MM.1S (cell line): ENCODE measurements around the gene LRG1.

Experiments
- DNase-seq: peaks from one replicate; pipeline ENCODE4 v3.0.0-alpha.2; 2015
- H2AFZ ChIP-seq: fragments of 300-600 bp; sonication (generic); 2 replicates; pipeline ENCODE4 v1.6.0; 2016; ENCODE audit warnings: antibody characterized with exemption, low read length
- H3F3A ChIP-seq: fragments of 300-600 bp; sonication (generic); 2 replicates; pipeline ENCODE4 v1.6.1; 2016; ENCODE audit warnings: mild to moderate bottlenecking, antibody characterized with exemption, low read length, moderate library complexity, mixed read lengths; ENCODE audit not compliant: insufficient read depth
- H3K27ac ChIP-seq: fragments of 300-600 bp; sonication (generic); 2 replicates; pipeline ENCODE4 v1.5.1; 2016; ENCODE audit warnings: mild to moderate bottlenecking, low read length
- H3K27me3 ChIP-seq: fragments of 300-600 bp; sonication (generic); replicated peaks from 2 replicates; pipeline ENCODE4 v1.6.0; 2016; ENCODE audit warnings: low read length; ENCODE audit not compliant: insufficient read depth
- H3K36me3 ChIP-seq: fragments of 300-600 bp; sonication (generic); replicated peaks from 2 replicates; pipeline ENCODE4 v1.6.1; 2016; ENCODE audit warnings: mild to moderate bottlenecking, low read length, mixed read lengths; ENCODE audit not compliant: insufficient read depth
- H3K4me1 ChIP-seq: fragments of 300-600 bp; sonication (generic); 2 replicates; pipeline ENCODE4 v1.6.1; 2016; ENCODE audit warnings: low read length, mixed read lengths
- H3K4me2 ChIP-seq: fragments of 300-600 bp; sonication (generic); 2 replicates; pipeline ENCODE4 v1.6.0; 2016; ENCODE audit warnings: low read depth, low read length
- H3K4me3 ChIP-seq: fragments of 300-600 bp; sonication (generic); 2 replicates; pipeline ENCODE4 v1.5.1; 2016; ENCODE audit warnings: low read length, mixed read lengths
- H3K79me2 ChIP-seq: fragments of 300-600 bp; sonication (generic); 2 replicates; pipeline ENCODE4 v1.6.1; 2016; ENCODE audit warnings: mixed run types, low read length, mixed read lengths
- H3K9ac ChIP-seq: fragments of 300-600 bp; sonication (generic); 2 replicates; pipeline ENCODE4 v1.6.1; 2016; ENCODE audit warnings: low read length, mixed read lengths
- H3K9me2 ChIP-seq: fragments of 300-600 bp; sonication (generic); replicated peaks from 2 replicates; pipeline ENCODE4 v1.6.1; 2016; ENCODE audit warnings: mild to moderate bottlenecking, low read length, mixed read lengths; ENCODE audit not compliant: insufficient read depth
- H3K9me3 ChIP-seq: fragments of 300-600 bp; sonication (generic); replicated peaks from 2 replicates; pipeline ENCODE4 v1.6.1; 2016; ENCODE audit warnings: mild to moderate bottlenecking, low read length, mixed read lengths; ENCODE audit not compliant: insufficient read depth
- H4K20me1 ChIP-seq: fragments of 300-600 bp; sonication (generic); 2 replicates; pipeline ENCODE4 v1.6.1; 2016; ENCODE audit warnings: mild to moderate bottlenecking, low read length, moderate library complexity, mixed read lengths; ENCODE audit not compliant: insufficient read depth
- EZH2 ChIP-seq: fragments of 300-600 bp; sonication (generic); optimal IDR thresholded peaks from 2 replicates; pipeline ENCODE3; 2017; ENCODE audit warnings: low read depth, mild to moderate bottlenecking, antibody characterized with exemption, low read length, mixed read lengths
- EZH2phosphoT487 ChIP-seq: fragments of 300-600 bp; sonication (generic); IDR thresholded peaks from 2 replicates; pipeline ENCODE4 v1.6.1; 2018; ENCODE audit warnings: antibody characterized with exemption, low read length
- TF ChIP-seq, protein P1 (sequence below): fragments of 300-600 bp; sonication (generic); IDR thresholded peaks from 2 replicates; pipeline ENCODE4 v1.5.1; 2016; ENCODE audit warnings: antibody characterized with exemption, low read length, mixed read lengths

The LRG1 gene

DNA sequence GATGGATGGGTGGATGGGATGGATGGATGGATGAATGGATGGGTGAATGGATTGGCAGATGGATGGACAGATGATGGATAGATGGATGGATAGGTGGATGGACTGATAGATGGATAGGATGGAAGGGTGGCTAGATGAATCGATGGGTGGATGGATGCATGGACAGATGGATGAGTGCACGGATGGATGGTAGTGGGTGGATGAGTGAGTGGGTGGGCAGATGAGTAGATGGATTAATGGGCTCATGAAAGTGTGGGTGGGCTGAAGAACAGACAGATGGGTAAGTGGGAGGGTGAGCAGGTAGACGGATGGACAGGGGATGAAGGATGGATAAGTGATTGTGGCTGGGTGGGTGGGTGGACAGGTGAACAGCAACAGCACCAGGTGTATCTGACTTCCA, 13.9 kb upstream of the LRG1 start:
- Histone ChIP-seq H3F3A (no peaks in the 10 kb centered on the region), H2AFZ (no peak overlapping the region), H3K4me3 (no peak overlapping the region), H3K9me3 (no peaks in the 10 kb centered on the region), H3K27me3 (peaks cover 54% of the 10 kb centered on the region), H3K4me1 (no peaks in the 10 kb centered on the region), H3K79me2 (no peaks in the 10 kb centered on the region), H4K20me1 (no peaks in the 10 kb centered on the region), H3K9ac (no peak overlapping the region), H3K27ac (no peak overlapping the region), H3K9me2 (no peaks in the 10 kb centered on the region), H3K4me2 (no peak overlapping the region), H3K36me3 (no peaks in the 10 kb centered on the region)
- TF ChIP-seq, protein P1, sequence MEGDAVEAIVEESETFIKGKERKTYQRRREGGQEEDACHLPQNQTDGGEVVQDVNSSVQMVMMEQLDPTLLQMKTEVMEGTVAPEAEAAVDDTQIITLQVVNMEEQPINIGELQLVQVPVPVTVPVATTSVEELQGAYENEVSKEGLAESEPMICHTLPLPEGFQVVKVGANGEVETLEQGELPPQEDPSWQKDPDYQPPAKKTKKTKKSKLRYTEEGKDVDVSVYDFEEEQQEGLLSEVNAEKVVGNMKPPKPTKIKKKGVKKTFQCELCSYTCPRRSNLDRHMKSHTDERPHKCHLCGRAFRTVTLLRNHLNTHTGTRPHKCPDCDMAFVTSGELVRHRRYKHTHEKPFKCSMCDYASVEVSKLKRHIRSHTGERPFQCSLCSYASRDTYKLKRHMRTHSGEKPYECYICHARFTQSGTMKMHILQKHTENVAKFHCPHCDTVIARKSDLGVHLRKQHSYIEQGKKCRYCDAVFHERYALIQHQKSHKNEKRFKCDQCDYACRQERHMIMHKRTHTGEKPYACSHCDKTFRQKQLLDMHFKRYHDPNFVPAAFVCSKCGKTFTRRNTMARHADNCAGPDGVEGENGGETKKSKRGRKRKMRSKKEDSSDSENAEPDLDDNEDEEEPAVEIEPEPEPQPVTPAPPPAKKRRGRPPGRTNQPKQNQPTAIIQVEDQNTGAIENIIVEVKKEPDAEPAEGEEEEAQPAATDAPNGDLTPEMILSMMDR, result no peak
- no peak for TF ChIP-seq EZH2phosphoT487
- TF ChIP-seq EZH2, result no peak
- DNase-seq, result no peak

- no peak for TF ChIP-seq EZH2
- TF ChIP-seq EZH2phosphoT487, result no peak
- TF ChIP-seq, protein P1, result no peak
- Histone ChIP-seq H3K4me2 (no peak overlapping the region), H3K9me2 (no peaks in the 10 kb centered on the region), H3K79me2 (no peaks in the 10 kb centered on the region), H3K4me1 (no peaks in the 10 kb centered on the region), H3K9ac (no peak overlapping the region), H3K27ac (no peak overlapping the region), H3K4me3 (no peak overlapping the region), H3K27me3 (peaks cover 58% of the 10 kb centered on the region), H3K9me3 (no peaks in the 10 kb centered on the region), H4K20me1 (no peaks in the 10 kb centered on the region), H2AFZ (no peak overlapping the region), H3K36me3 (no peaks in the 10 kb centered on the region), H3F3A (no peaks in the 10 kb centered on the region)
- DNase-seq, result no peak
Observed at GRCh38 chr19:4553092-4553695, 13.4 kb upstream of the LRG1 start.

- H2AFZ ChIP-seq, result no peak overlapping the region
- no peaks in the 10 kb centered on the region for H3K9me2 ChIP-seq
- no peak overlapping the region for H3K4me2 ChIP-seq
- no peaks in the 10 kb centered on the region for H3K36me3 ChIP-seq
- H4K20me1 ChIP-seq, result no peaks in the 10 kb centered on the region
- H3K9me3 ChIP-seq, result no peaks in the 10 kb centered on the region
- H3K9ac ChIP-seq, result no peak overlapping the region
- H3F3A ChIP-seq, result no peaks in the 10 kb centered on the region
- peaks cover 66% of the 10 kb centered on the region for H3K27me3 ChIP-seq
- H3K4me1 ChIP-seq, result no peaks in the 10 kb centered on the region
- H3K79me2 ChIP-seq, result no peaks in the 10 kb centered on the region
- DNase-seq, result no peak
- TF ChIP-seq EZH2 (no peak), EZH2phosphoT487 (no peak)
- TF ChIP-seq, protein P1, result no peak
- H3K27ac ChIP-seq, result no peak overlapping the region
- no peak overlapping the region for H3K4me3 ChIP-seq
Observed at GRCh38 chr19:4552525-4552819, 12.6 kb upstream of the LRG1 start.
